ENCODE data around the gene CLEC18C. TPM values are rescaled to one million over a fixed set of nuclear protein-coding genes. Genes with fewer than 3 reads are reported as not detected.
"Not testable (repeated sequence)": the region's sequence is repeated elsewhere in the genome, so short reads cannot be mapped to it uniquely, and the experiment has no call there.

CLEC18C gene
- total RNA-seq, 1 experiment from 2014 or later, result not detected

DNA sequence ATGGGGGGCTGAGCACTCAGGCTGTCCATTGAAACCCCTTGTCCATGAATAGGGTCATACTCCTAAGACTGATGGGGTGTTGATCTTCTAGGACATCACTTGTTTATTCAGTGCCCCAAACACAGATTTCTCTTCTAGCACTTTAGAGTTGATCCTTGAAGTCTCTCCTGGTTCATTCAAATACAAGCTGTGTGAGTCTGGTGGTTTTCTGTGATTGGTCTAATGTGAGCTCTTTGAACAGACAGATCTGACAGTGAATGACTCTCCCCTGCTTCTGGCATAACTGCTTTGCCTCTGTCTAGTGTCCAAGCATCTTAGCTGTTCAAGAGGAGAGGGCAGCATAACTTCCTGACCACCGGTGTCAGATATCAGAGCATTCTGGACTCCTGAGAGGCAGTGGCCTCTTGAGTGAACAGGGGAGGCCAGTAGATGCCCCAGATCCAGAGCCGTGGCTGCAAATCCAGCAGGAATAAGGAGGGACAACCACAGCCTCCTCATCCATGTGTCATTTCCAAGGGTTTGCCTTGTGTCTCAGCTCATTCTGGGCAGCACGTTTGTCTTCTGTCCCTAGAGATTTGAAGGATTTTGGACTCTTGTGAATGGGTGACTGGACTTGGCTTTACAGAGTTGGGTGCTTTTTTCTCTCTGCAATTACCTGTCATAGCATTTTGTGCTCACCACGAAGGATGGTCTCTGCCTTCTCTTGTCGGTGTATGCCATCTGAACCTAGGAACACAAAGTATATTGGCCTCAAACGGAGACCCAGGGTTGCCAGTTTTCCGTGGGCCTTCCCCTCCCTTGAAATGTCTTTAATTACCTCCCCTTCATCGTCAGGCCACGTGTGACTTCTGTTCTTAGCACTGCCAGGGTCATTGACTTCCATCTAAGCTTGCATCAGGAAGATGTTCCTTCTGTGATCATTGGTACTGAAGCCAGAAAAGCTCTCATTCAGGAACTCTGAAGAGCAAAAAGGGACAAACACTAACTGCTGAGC, 13.9 kb upstream of the CLEC18C start:
- DNase-seq (ENCODE audit: low spot score), result no peak

DNA sequence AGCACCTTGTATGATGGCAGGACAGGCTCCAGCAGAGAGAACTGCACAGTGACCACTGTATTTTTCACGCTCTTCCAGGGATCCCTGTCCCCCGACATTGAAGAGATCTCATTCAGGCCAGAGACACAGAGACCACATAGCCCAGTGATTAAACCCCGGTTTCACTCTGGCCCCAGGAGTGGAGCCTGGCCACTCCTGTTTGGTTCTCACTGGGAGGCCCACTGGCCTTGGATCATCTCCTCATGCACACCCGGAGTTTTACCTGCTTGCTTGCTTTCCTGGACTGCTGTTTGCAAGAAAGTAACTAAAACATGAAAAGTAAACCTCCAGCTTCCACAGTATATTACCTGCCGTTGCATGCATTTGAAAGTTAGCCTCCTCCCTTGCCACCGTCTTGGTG, 13.2 kb upstream of the CLEC18C start:
- no peak for DNase-seq (ENCODE audit: low spot score)

DNA sequence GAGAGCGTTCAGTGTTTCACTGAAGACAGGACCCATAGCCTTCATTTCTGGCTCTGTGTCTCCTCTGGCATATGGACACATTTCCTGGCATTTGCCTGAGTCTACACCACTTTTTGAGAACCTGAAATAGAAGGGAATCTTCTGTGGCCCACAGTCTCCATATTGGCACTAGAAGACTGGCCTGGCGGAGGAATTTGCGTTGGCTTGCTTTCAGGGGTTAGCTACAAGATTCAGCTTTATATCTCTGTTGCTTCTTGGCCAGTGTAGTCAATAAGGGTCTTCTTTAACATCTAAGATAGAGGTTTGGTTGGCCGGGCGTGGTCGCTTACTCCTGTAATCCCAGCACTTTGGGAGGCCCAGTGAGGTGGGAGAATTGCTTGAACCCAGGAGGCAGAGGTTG, 12.8 kb upstream of the CLEC18C start:
- DNase-seq (ENCODE audit: low spot score), result no peak

DNA sequence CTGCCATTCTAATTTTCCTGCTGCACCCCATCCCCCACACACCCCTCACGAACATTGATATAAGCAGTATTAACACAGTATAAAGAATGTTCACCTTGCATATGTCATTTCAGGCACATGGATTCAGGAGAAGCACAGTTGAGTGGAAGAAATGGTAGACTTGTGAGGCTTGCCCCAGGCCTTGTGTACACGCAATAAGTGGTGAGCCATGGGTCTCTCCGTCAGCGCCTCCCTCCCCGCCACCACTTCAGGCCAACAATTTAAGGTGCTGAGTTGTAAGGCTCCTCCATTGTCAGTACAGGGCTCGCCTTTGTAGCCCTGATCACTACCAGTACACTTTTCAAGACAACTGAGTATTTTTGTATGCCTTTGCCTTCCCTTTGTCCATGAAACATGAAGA, 12.2 kb upstream of the CLEC18C start:
- DNase-seq (ENCODE audit: low spot score), result no peak

DNA sequence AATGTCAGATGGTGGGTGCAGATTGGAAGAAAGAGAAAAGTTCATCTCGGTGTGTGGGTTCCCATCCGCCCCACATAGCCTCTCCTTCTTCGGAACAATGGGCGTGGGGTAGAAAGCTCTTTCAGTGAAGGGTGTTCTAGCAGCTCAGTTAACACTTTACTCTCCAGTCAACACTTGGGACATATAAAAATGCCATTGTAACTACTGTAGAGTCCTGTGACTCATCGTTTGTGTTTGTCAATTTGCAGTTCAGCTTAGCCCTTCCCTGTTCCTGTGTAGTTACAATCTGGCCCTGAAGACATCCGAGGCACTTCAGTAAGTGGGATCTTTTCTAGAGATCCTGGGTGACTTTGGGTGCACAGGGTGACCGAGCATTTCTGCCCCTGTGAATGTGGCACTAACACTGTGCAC, 11.5 kb upstream of the CLEC18C start:
- DNase-seq (ENCODE audit: low spot score), result no peak

DNA sequence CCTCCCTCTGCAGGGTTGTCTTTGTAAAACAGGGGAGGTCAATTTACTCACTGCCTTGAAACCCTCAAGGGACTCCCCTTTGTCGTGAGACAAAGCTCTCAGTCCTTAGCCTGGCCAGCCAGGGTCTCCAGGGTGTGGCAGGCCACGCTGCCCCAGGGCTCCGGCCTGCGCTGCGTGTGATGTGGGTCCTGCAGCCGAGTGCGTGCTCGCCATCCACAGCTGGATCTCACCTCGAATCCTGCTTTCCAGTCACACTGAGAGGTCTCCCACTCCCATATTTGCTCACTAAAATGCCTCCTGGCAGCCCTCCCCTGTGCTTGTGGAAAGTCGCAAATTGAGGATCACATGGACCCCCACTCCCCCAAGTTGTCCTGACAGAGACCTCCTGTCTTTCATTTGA, 10.0 kb upstream of the CLEC18C start:
- no peak for DNase-seq (ENCODE audit: low spot score)

DNA sequence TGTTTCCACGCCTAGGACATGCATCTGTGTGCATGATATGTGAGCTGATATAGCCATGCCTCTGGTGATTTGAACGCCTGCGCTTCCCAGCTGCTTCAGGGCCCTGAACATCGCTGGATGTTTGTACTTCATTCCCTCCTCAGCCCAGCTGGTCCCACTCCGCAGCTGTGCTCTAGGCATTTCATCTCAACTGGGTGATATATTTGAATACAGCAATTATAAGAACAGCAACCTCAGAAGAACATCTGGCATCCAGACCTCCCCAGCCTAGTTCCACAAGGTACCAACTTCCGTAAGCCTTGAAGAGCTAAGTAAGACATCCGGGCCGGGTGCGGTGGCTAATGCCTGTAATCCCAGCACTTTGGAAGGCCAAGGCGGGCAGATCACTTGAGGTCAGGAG, 6.9 kb upstream of the CLEC18C start:
- DNase-seq (ENCODE audit: low spot score), result not testable (repeated sequence)

DNA sequence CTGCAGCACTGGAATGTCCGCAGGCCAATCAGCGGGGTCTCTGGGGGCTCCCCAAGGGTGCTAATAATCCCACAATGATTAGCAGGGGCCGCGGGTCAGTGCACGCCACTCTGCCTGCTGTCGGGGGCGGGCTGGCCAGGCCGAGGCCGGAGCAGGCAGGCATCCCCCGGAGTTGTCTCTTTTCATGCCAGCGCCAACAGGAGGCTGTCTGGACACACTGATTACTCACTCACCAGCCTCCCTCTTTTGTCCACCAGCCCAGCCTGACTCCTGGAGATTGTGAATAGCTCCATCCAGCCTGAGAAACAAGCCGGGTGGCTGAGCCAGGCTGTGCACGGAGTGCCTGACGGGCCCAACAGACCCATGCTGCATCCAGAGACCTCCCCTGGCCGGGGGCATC, 329 bp downstream of the CLEC18C start:
- DNase-seq (ENCODE audit: low spot score), result not testable (repeated sequence)

DNA sequence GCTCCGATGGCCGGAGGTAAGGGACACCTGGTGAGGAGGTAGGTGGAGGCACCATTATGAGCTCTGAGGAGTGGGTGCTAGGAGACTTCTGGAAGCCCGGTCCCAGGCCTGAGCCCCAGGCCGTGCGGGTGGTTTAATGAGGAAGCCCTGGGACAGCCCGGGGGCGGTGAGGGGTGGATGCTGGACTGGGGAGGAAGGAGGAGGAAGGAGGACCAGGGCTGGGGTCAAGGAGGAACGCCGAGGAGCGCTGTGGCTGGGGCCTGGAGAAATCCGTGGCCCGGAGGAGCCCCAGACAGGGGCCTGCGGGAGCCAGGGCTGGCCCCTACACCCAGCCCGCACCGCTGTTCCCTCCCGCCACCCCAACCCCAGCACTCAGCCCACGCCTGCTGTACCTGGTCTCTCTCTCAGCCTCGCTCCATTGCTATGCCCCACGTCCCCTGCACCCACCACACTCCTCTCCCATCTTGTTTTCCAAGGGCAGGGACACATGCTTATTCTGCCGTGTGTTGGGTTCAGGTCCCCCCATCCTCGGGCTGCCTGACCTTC, 873 bp downstream of the CLEC18C start:
- DNase-seq (ENCODE audit: low spot score), result not testable (repeated sequence)

DNA sequence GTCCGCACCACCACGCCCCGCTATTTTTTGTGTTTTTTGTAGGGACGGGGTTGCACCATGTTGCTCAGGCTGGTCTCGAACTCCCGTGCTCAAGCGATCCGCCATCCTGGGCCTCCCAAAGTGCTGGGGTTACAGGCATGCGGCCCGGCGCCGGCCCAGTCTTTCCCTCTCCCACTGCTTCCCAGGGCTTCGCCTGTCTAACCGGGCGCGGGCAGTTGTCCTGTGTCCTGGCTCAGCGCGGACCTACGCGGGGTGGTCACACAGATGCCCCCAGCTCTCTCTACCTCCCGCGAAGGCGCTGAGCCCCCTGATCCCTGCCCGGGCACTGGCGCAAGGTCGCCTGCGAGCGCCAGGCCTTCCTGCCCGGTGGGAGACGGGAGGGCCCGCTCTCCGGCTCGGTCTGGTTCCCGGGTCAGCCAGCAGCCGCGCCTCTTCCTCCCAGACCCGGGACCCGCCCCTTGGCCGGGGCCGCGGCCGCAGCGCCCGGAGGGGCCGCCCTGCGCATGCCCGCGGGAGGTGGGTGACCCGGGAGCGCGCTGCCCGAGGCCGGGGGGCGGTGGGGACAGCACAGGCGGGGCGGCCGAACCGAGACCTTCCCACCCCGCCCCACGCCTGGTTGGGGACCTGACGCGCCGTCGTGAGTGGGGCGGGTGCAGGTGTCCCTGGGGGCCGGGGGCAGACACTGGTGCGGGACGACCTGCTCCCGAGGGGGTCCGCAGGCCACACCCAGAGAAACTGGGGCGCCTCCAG, 14.4 kb downstream of the CLEC18C start:
- not testable (repeated sequence) for DNase-seq (ENCODE audit: low spot score)

DNA sequence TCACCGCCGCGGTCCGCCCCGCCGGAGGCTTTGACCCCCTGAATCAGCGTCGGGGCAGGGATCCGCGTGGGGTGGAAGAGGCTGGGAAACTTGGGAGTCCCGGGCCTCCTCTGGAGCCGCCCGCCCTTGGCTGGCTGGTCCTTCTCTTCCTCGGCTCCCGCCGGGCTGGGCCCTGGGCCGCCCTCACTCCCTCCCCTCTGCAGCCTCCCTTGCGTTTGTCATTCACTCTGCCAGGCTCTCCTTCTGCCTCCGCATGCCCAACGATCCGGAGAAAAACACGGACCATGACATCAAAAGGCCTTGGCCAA, 15.0 kb downstream of the CLEC18C start:
- DNase-seq (ENCODE audit: low spot score), result not testable (repeated sequence)

DNA sequence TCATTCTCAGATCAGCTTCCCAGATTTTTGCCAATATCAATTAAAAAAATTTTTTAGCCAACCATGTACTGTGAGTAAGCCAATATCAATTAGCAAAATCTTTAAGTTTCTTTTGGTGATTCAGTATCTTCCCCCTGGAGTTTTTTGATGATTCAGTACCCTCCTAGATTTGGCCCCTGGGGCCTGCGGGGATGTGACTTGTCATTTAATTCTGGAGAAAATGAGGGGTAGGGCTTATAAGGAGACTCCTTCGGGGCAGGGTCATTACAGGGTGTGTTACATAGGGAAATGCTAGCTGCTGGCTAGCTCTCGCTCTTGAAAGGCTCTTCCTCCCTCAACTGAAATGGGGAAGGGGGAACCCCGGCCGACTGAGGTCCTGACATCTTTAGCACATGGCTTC, 17.0 kb downstream of the CLEC18C start:
- not testable (repeated sequence) for DNase-seq (ENCODE audit: low spot score)

DNA sequence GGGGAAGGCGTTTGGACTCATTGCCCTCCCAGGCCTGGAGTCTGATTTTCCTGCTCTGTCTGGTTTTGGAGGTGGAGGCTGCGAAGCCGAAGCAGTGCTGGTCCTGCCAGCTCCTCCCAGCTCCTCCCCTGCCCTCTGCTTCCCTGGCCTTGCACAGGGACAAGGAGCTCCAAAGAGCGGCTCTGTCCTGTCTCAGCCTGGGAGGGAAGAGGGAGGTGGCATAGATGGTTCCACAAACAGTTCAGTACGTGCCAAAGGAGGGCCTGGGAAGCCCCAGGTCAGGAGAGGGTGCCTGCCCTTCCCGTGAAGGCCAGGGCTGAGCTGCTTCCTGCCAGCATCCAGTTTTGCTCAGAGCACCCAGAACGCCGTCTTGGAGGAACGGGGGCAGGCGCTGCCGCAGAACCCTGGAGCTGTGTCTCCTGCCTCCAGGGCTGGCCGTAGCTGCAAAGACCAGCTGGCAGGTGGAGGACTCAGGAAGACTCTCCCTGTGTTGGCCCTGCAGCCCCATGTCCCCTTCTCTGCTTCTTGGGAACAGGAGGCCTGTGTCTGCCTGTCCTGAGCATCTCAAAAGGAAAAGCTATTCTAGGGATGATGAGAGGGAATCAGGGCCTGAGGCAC, 23.2 kb downstream of the CLEC18C start:
- DNase-seq (ENCODE audit: low spot score), result not testable (repeated sequence)

DNA sequence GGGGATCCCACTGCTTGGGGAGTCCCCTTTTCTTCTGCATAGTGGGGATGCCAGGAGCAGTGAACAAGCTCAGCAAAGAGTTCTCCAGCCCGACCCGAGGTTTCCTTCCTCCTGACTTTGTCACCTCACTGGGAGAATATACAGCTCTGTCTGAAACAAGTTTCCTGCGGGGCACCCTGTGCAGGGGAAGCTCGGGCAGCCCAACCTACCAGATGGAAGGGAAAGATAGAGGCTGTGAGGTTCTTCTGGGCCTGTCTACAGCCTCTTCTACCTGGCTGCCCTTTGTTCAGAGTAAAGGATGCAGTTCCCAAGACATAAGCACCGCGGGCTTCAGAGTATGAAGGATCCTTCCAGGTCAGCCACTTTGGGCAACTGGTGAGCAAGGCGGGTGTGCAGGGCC, 24.0 kb downstream of the CLEC18C start:
- not testable (repeated sequence) for DNase-seq (ENCODE audit: low spot score)

DNA sequence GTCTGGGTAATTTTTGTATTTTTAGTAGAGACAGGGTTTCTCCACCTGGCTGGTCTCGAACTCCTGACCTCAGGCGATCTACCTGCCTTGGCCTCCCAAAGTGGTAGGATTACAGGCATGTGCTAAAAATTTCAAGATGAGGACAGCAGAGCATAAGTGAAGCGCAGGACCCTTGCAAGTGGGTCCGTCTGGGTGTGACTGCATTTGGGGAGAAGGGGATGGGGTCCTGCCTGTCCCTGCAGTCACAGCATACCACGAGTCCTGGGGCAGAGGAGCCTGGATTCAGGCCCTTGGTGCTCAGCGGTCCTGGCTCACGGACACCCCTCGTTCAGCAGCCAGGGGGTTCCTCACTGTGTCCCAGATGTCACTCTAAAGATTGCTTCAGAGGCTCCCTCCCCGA, 24.6 kb downstream of the CLEC18C start:
- not testable (repeated sequence) for DNase-seq (ENCODE audit: low spot score)

DNA sequence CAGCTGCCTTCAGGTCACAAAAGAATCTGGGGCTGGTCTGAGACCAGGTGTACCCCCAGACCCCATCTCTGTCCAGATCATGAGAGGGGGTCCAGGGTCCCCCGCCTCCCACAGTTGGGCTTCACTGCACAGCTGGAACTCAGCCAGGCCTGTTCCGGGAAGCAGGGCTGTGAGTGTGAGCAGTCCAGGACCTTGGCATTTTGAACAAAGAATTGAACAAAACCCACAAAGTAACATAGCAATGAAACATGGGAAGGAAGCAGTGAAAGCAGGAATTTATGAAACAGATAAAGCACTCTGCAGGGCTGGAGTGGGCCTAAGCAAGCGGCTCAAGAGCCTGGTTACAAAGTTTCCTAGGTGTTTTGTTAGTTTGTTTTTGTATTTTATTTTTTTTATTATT, 25.1 kb downstream of the CLEC18C start:
- not testable (repeated sequence) for DNase-seq (ENCODE audit: low spot score)

DNA sequence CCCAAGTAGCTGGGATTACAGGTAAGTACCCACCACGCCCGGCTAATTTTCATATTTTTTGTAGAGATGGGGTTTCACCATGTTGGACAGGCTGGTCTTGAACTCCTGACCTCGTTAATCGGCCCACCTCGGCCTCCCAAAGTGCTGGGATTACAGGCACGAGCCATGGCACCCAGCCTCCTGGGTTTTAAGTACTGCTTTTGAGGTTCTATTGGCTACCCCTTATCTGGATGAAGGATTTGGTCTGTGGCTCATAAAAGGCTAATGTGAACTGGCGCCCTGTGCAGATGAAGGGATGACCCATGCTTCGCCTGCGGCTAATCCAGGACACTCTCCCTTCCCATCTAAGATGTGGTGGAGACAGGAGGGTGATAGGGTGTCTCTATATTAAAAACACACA, 25.6 kb downstream of the CLEC18C start:
- not testable (repeated sequence) for DNase-seq (ENCODE audit: low spot score)

DNA sequence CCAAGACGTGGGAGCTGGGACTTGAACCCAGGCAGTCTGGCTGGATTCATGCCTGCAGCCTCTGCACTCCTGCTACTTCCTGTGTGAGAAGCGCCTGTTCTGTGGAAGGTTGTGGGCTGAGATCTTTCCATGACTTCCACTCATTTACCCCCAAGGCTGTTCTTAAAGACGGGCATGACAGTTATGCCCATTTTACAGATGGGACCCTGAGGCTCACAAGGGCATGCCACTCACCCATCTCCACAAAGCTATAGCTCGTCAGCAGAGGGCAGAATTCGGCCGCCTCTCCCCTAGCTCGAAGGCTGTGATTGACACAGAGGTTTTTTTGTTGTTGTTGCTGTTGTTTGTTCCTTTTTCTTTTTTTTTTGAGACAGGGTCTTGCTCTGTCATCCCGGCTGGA, 26.5 kb downstream of the CLEC18C start:
- not testable (repeated sequence) for DNase-seq (ENCODE audit: low spot score)

DNA sequence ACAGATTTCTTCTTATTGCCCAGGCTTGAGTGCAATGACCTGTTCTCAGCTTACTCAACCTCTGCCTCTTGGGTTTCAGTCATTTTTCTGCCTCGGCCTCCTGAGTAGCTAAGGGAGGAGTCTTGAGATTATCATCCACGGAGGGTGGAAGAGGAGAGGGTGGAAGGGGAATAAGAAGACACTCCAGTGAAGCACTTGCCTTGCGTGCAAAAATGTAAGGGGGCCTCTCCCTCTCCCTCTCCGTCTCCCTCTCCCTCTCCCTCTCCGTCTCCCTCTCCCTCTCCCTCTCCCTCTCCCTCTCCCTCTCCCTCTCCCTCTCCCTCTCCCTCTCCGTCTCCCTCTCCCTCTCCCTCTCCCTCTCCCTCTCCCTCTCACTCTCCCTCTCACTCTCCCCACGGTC, 29.9 kb downstream of the CLEC18C start:
- DNase-seq (ENCODE audit: low spot score), result not testable (repeated sequence)

DNA sequence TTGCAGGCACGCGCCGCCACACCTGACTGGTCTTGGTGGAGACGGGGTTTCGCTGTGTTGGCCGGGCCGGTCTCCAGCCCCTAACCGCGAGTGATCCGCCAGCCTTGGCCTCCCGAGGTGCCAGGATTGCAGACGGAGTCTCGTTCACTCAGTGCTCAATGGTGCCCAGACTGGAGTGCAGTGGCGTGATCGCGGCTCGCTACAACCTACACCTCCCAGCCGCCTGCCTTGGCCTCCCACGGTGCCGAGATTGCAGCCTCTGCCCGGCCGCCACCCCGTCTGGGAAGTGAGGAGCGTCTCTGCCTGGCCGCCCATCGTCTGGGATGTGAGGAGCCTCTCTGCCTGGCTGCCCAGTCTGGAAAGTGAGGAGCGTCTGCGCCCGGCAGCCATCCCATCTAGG, 30.4 kb downstream of the CLEC18C start:
- DNase-seq (ENCODE audit: low spot score), result not testable (repeated sequence)

DNA sequence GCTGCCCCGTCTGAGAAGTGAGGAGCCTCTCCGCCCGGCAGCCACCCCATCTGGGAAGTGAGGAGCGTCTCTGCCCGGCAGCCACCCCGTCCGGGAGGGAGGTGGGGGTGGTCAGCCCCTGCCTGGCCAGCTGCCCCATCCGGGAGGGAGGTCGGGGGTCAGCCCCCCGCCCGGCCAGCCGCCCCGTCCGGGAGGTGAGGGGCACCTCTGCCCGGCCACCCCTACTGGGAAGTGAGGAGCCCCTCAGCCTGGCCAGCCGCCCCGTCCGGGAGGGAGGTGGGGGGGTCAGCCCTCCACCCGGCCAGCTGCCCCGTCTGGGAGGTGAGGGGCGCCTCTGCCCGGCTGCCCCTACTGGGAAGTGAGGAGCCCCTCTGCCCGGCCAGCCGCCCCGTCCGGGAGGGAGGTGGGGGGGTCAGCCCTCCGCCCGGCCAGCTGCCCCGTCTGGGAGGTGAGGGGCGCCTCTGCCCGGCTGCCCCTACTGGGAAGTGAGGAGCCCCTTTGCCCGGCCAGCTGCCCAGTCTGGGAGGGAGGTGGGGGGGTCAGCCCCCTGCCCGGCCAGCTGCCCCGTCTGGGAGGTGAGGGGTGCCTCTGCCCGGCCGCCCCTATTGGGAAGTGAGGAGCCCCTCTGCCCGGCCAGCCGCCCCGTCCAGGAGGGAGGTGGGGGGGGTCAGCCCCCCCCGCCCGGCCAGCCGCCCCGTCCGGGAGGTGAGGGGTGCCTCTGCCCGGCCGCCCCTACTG, 31.2 kb downstream of the CLEC18C start:
- not testable (repeated sequence) for DNase-seq (ENCODE audit: low spot score)
